HepG2 (cell line): ENCODE results near the gene SMDT1. TPM values are rescaled to one million over a fixed set of nuclear protein-coding genes. Genes with fewer than 3 reads are reported as not detected.

Experiments used
- BHLHE40 ChIP-seq: IDR thresholded peaks from 2 replicates; pipeline ENCODE4 v1.6.1; 2011; ENCODE audit warnings: low read length, improper control_type of control experiment
- BRCA1 ChIP-seq: sonication (generic); formaldehyde crosslinking; IDR thresholded peaks from 2 replicates; pipeline ENCODE4 v1.4.0; 2020; ENCODE audit warnings: missing genetic modification reagents
- CBFB ChIP-seq: sonication (generic); formaldehyde crosslinking; IDR thresholded peaks from 2 replicates; pipeline ENCODE4 v1.4.0; 2020; ENCODE audit warnings: missing genetic modification reagents
- CTCF ChIP-seq: sonication (generic); formaldehyde crosslinking; IDR thresholded peaks from 2 replicates; pipeline ENCODE4 v1.5.0; 2020; ENCODE audit warnings: mild to moderate bottlenecking, missing genetic modification reagents, moderate library complexity
- FOXK2 ChIP-seq: fragments of 450-650 bp; IDR thresholded peaks from 2 replicates; pipeline ENCODE4 v1.6.1; 2016
- HDAC1 ChIP-seq: sonication (generic); formaldehyde crosslinking; IDR thresholded peaks from 2 replicates; pipeline ENCODE4 v1.5.1; 2020; ENCODE audit warnings: mild to moderate bottlenecking, missing genetic modification reagents
- ISX ChIP-seq: sonication (generic); formaldehyde crosslinking; conservative IDR thresholded peaks from 2 replicates; pipeline ENCODE4 v1.5.0; 2020; ENCODE audit warnings: missing genetic modification reagents
- KDM5A ChIP-seq: fragments of 200-600 bp; sonication (generic); IDR thresholded peaks from 2 replicates; pipeline ENCODE4 v1.7.0; 2018; ENCODE audit warnings: antibody characterized with exemption, mild to moderate bottlenecking, low read length, borderline replicate concordance
- KMT2A ChIP-seq: sonication (generic); formaldehyde crosslinking; IDR thresholded peaks from 2 replicates; pipeline ENCODE4 v1.4.0; 2020; ENCODE audit warnings: missing genetic modification reagents
- RARA ChIP-seq: IDR thresholded peaks from 2 replicates; pipeline ENCODE4 v1.6.1; 2016; ENCODE audit warnings: missing genetic modification reagents, missing compliant biosample characterization
- SALL1 ChIP-seq: sonication (generic); formaldehyde crosslinking; IDR thresholded peaks from 2 replicates; pipeline ENCODE4 v1.8.0; 2022; ENCODE audit warnings: mild to moderate bottlenecking, missing genetic modification reagents
- TGIF2 ChIP-seq: IDR thresholded peaks from 2 replicates; pipeline ENCODE4 v1.6.1; 2016; ENCODE audit warnings: control low read depth, missing compliant biosample characterization
- ZC3H4 ChIP-seq: sonication (generic); formaldehyde crosslinking; IDR thresholded peaks from 2 replicates; pipeline ENCODE4 v1.4.0; 2020; ENCODE audit warnings: missing genetic modification reagents, borderline replicate concordance
- ZNF451 ChIP-seq: sonication (generic); formaldehyde crosslinking; IDR thresholded peaks from 2 replicates; pipeline ENCODE4 v1.5.0; 2020; ENCODE audit warnings: mild to moderate bottlenecking, missing genetic modification reagents
- ZNF569 ChIP-seq: sonication (generic); formaldehyde crosslinking; IDR thresholded peaks from 2 replicates; pipeline ENCODE4 v1.5.0; 2020; ENCODE audit warnings: mild to moderate bottlenecking, missing genetic modification reagents, moderate library complexity, borderline replicate concordance
- ZNF629 ChIP-seq: sonication (generic); formaldehyde crosslinking; conservative IDR thresholded peaks from 2 replicates; pipeline ENCODE4 v1.5.0; 2020; ENCODE audit warnings: missing genetic modification reagents
- ZNF746 ChIP-seq: sonication (generic); formaldehyde crosslinking; IDR thresholded peaks from 2 replicates; pipeline ENCODE4 v1.8.0; 2022; ENCODE audit warnings: mild to moderate bottlenecking, missing genetic modification reagents
- polyA plus RNA-seq, 8 experiments: library from polyadenylated mRNA; depleted of rRNA in 3 of 8; stranded (reverse) in 7 of 8; unstranded in 1 of 8; fragments of >200 nt; fragmentation: Illumina TruSeq in 4 of 8; extraction: Trizol in 4 of 8; gene quantifications; 2 replicates each; pipeline versions ENCODE4 v1.2.1 to v1.2.3, GENCODE V29; 2011 to 2016; ENCODE audit warnings: low read depth in 4 of 8, missing spikeins in 1 of 8, mixed read lengths in 1 of 8; ENCODE audit not compliant: insufficient read depth in 1 of 8
- total RNA-seq, 5 experiments: library from RNA; depleted of rRNA; stranded (reverse); fragments of >200 nt; fragmentation: Illumina TruSeq; extraction: Trizol; gene quantifications; 2 replicates each; pipeline ENCODE4 v1.2.3, GENCODE V29; 2016; ENCODE audit warnings: low read depth in 1 of 5

SMDT1 gene
- total and polyA plus RNA-seq, 2 of the 13 experiments (the other 11 are each of a cell fraction or from before 2014, with no cell fraction given), result 8.3 to 26.6 TPM

DNA sequence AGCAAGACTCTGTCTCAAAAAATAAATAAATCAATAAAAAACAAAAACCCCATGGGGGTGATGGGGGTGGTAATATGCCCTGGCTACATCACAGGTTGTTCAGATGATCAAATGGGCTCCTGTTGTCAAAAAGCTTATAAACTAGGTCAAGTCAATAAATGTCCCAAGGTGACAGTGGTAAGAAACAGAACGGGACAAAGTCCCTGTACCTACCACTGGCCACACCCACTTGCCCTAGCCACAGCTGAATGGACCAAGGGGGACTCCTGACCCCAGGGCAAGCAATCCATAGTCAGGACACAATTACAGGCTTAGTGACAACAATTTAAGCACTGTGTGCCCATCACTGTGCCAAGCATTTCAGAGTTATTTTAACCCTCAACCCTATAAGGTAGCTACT, 14.9 kb upstream of the SMDT1 start (continued):
- TF ChIP-seq BRCA1 (CRISPR knock-in tag), result no peak
- TF ChIP-seq BHLHE40, result no peak
- no peak for TF ChIP-seq TGIF2 (CRISPR knock-in tag)
- TF ChIP-seq KMT2A (CRISPR knock-in tag), result no peak
- TF ChIP-seq CTCF (CRISPR knock-in tag), result no peak
- peak; percentile 11; the same call in 1 of the 2 replicates for TF ChIP-seq RARA (CRISPR knock-in tag)
- no peak for TF ChIP-seq ZNF569 (CRISPR knock-in tag)
- TF ChIP-seq ZNF629, result peak; percentile 18; the same call in 1 of the 2 replicates
- TF ChIP-seq SALL1 (CRISPR knock-in tag), result peak; percentile 40
- no peak for TF ChIP-seq CBFB (CRISPR knock-in tag)
- no peak for TF ChIP-seq KDM5A
- TF ChIP-seq ZNF451, result no peak
- TF ChIP-seq ISX (CRISPR knock-in tag), result no peak
- 0 out of 2 replicates have a peak, but pooled peaks have one; percentile 28 for TF ChIP-seq HDAC1 (CRISPR knock-in tag)
- TF ChIP-seq FOXK2, result no peak
- no peak for TF ChIP-seq ZNF746 (CRISPR knock-in tag)
- no peak for TF ChIP-seq ZC3H4
- TF ChIP-seq, all 625 proteins: peak for 11
